Measurements from ENCODE around the gene OR8D1.

DNA sequence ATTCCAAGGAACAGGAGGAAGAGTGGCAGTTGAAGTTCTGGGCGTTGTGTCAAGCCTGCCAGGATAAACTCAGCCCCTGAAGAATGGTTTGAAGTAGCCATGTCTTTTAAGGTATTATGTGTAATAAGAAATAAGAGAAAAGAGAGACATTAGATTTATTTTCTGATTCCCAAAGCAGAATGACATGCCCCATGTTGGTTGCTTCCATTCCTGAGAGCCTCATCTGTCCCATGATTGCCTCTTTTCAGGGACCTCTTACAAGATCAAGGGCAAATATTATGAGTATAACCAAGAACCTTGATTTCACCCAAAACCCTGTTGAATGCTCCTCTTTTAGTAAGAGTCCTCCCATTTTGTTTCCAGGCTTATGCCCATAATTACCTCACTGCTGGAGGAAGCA lies 6.3 kb upstream of the OR8D1 start, which contains the start of gene OR8D2:
- TF ChIP-seq POLR2AphosphoS5 (IDR thresholded peaks at IDR 0.05) = no peak
- TF ChIP-seq, protein P1, sequence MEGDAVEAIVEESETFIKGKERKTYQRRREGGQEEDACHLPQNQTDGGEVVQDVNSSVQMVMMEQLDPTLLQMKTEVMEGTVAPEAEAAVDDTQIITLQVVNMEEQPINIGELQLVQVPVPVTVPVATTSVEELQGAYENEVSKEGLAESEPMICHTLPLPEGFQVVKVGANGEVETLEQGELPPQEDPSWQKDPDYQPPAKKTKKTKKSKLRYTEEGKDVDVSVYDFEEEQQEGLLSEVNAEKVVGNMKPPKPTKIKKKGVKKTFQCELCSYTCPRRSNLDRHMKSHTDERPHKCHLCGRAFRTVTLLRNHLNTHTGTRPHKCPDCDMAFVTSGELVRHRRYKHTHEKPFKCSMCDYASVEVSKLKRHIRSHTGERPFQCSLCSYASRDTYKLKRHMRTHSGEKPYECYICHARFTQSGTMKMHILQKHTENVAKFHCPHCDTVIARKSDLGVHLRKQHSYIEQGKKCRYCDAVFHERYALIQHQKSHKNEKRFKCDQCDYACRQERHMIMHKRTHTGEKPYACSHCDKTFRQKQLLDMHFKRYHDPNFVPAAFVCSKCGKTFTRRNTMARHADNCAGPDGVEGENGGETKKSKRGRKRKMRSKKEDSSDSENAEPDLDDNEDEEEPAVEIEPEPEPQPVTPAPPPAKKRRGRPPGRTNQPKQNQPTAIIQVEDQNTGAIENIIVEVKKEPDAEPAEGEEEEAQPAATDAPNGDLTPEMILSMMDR (IDR thresholded peaks at IDR 0.05) = no peak

Measured in esophagus muscularis mucosa (tissue), 3 donors.